Peyer's patch (tissue), 4 donors: ENCODE measurements around the gene NEMP2. TPM values are rescaled to one million over a fixed set of nuclear protein-coding genes. Genes with fewer than 3 reads are reported as not detected.

ENCODE experiments used
- DNase-seq, 3 donors: peaks; one replicate each; pipeline ENCODE4 v3.0.0-alpha.2; 2017 to 2019
- H3K27ac ChIP-seq, 4 donors: fragments of 200-600 bp; sonication (generic); one replicate each; pipeline ENCODE4 v1.5.1; 2016 to 2019
- H3K27me3 ChIP-seq, 2 donors: fragments of 200-600 bp; sonication (generic); one replicate each; pipeline ENCODE4 v1.5.1; 2019
- H3K36me3 ChIP-seq, 3 donors: fragments of 200-600 bp; sonication (generic); one replicate each; pipeline ENCODE4 v1.5.1; 2016 to 2019
- H3K4me1 ChIP-seq, 4 donors: fragments of 200-600 bp; sonication (generic); one replicate each; pipeline ENCODE4 v1.5.1; 2016 to 2019
- H3K4me3 ChIP-seq, 4 donors: fragments of 200-600 bp; sonication (generic); 1 replicate in 3 of 4; 2 replicates in 1 of 4; pipeline ENCODE4 v1.5.1; 2016 to 2019; ENCODE audit warnings: mild to moderate bottlenecking in 1 of 4
- H3K9me3 ChIP-seq, 4 donors: fragments of 200-600 bp; sonication (generic); one replicate each; pipeline ENCODE4 v1.5.1; 2016 to 2019; ENCODE audit warnings: mild to moderate bottlenecking in 1 of 4
- CTCF ChIP-seq, 6 experiments: fragments of 450-650 bp in 4 of 6; fragments of 200-600 bp in 2 of 6; sonication (generic) in 1 of 6; IDR thresholded peaks; one replicate each; pipeline ENCODE4 v1.5.1; 2017 to 2019; ENCODE audit warnings: antibody characterized with exemption in 6 of 6, mild to moderate bottlenecking in 3 of 6, moderate library complexity in 1 of 6
- POLR2A ChIP-seq, 2 donors: fragments of 450-650 bp; IDR thresholded peaks; one replicate each; pipeline ENCODE4 v1.5.1; 2017; ENCODE audit warnings: antibody characterized with exemption in 2 of 2, mild to moderate bottlenecking in 2 of 2, moderate library complexity in 2 of 2
- total RNA-seq, 4 donors: library from RNA; depleted of rRNA; stranded (reverse); fragments of >200 nt; gene quantifications; one replicate each; pipeline ENCODE4 v1.1.0, GENCODE V29; 2016

Gene NEMP2
- total RNA-seq, 4 donors from 2014 or later, result 0.85 to 11.6 (median 1.8) TPM

GRCh38 chr2:190489475-190489874 is 45.0 kb downstream of the NEMP2 start:
- no peak for TF ChIP-seq POLR2A (IDR thresholded peaks at IDR 0.05)
- TF ChIP-seq CTCF (IDR thresholded peaks at IDR 0.05), result no peak
- H3K4me1 ChIP-seq, result no peaks in the 10 kb centered on the region
- H3K4me3 ChIP-seq, result no peak overlapping the region
- no peaks in the 10 kb centered on the region for H3K27me3 ChIP-seq
- DNase-seq, result no peak
- H3K27ac ChIP-seq, result no peak overlapping the region
- H3K36me3 ChIP-seq, result peaks cover 0 to 45% (median 0%) of the 10 kb centered on the region in 3 donors
- H3K9me3 ChIP-seq, result no peaks in the 10 kb centered on the region

DNA sequence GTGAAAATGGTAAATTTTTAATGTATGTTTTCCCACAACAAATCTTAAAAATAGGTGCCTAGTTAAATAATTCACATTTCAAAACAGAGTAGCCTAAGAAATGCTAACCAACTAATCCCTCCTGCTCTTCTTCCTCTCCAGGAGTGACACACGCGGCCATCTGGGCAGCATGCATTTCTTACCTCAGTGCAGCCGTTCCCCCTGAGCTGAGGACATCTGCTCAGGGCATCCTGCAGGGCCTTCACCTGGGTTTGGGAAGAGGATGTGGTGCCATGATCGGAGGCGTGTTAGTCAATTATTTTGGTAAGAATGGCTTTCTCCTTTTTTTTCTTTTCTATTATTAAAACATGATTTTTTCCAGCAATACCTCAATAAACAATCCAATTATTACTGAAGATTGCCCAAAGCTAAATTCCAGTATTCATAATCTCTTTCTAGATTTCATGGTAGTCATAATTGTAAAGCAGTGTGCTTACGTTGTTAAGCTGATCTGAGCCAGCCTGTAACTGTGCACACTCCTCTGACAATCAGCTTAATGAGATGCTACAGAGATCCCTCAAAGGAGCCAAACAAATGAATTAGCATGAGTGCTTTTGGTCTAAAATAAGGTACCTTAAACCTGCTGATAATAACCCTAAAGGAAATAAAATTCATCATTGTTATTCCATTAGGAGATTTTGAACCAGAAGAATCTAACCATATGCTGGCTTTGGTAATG is 45.8 kb downstream of the NEMP2 start:
- no peak for TF ChIP-seq CTCF (IDR thresholded peaks at IDR 0.05)
- no peak for TF ChIP-seq POLR2A (IDR thresholded peaks at IDR 0.05)
- H3K27me3 ChIP-seq, result no peaks in the 10 kb centered on the region
- DNase-seq, result no peak

GRCh38 chr2:190486037-190486623 is 48.4 kb downstream of the NEMP2 start:
- Histone ChIP-seq H3K4me3 (no peak overlapping the region), H3K27me3 (no peaks in the 10 kb centered on the region), H3K36me3 (peaks cover 0 to 26% (median 0%) of the 10 kb centered on the region in 3 donors), H3K27ac (no peak overlapping the region), H3K4me1 (no peaks in the 10 kb centered on the region), H3K9me3 (no peaks in the 10 kb centered on the region)
- DNase-seq, result no peak
- TF ChIP-seq CTCF (IDR thresholded peaks at IDR 0.05), result no peak
- TF ChIP-seq POLR2A (IDR thresholded peaks at IDR 0.05), result no peak

More for the DNA sequence above, 45.8 kb downstream of the NEMP2 start:
- H3K36me3 ChIP-seq, result peaks cover 0 to 45% (median 0%) of the 10 kb centered on the region in 3 donors
- H3K9me3 ChIP-seq, result no peaks in the 10 kb centered on the region
- no peak overlapping the region for H3K27ac ChIP-seq
- H3K4me1 ChIP-seq, result no peaks in the 10 kb centered on the region
- no peak overlapping the region for H3K4me3 ChIP-seq

- H3K27ac ChIP-seq, result no peak overlapping the region
- no peak for DNase-seq
- TF ChIP-seq POLR2A (IDR thresholded peaks at IDR 0.05), result no peak
- H3K9me3 ChIP-seq, result no peaks in the 10 kb centered on the region
- H3K27me3 ChIP-seq, result no peaks in the 10 kb centered on the region
- peaks cover 0 to 5% (median 0%) of the 10 kb centered on the region in 4 donors for H3K4me1 ChIP-seq
- no peaks in the 10 kb centered on the region for H3K36me3 ChIP-seq
- H3K4me3 ChIP-seq, result no peak overlapping the region
Observed at GRCh38 chr2:190482451-190482850, 52.1 kb downstream of the NEMP2 start.

GRCh38 chr2:190481339-190481738 is 53.2 kb downstream of the NEMP2 start:
- Histone ChIP-seq H3K27me3 (no peaks in the 10 kb centered on the region), H3K4me3 (no peak overlapping the region), H3K9me3 (no peaks in the 10 kb centered on the region), H3K4me1 (peaks cover 0 to 10% (median 0%) of the 10 kb centered on the region in 4 donors), H3K36me3 (no peaks in the 10 kb centered on the region), H3K27ac (no peak overlapping the region)
- no peak for TF ChIP-seq CTCF (IDR thresholded peaks at IDR 0.05)
- TF ChIP-seq POLR2A (IDR thresholded peaks at IDR 0.05), result no peak
- DNase-seq, result no peak

- Histone ChIP-seq H3K27ac (peak overlapping the region in 2 of 4 donors; percentile 43 to 52), H3K4me1 (peaks cover 0 to 10% (median 0%) of the 10 kb centered on the region in 4 donors), H3K27me3 (no peaks in the 10 kb centered on the region), H3K36me3 (no peaks in the 10 kb centered on the region), H3K4me3 (no peak overlapping the region), H3K9me3 (no peaks in the 10 kb centered on the region)
- TF ChIP-seq POLR2A (IDR thresholded peaks at IDR 0.05), result no peak
- no peak for TF ChIP-seq CTCF (IDR thresholded peaks at IDR 0.05)
- DNase-seq, result no peak
Observed at GRCh38 chr2:190478572-190479195, 55.8 kb downstream of the NEMP2 start.
